ENCODE data around the gene GLIS1.

The GLIS1 gene

GRCh38 chr1:53617851-53618499 is 121.0 kb downstream of the GLIS1 start:
- no peak for DNase-seq (ENCODE audit: low read depth, low spot score)

- no peak for DNase-seq (ENCODE audit: low read depth, low spot score)
Observed at GRCh38 chr1:53617382-53617781, 121.6 kb downstream of the GLIS1 start.

GRCh38 chr1:53616927-53617326 is 122.0 kb downstream of the GLIS1 start:
- DNase-seq (ENCODE audit: low read depth, low spot score): no peak

- DNase-seq (ENCODE audit: low read depth, low spot score): no peak
Observed at GRCh38 chr1:53616511-53616910, 122.5 kb downstream of the GLIS1 start.

- DNase-seq (ENCODE audit: low read depth, low spot score): no peak
Observed at GRCh38 chr1:53615101-53615500, 123.9 kb downstream of the GLIS1 start.

GRCh38 chr1:53614231-53615021 is 124.5 kb downstream of the GLIS1 start:
- no peak for DNase-seq (ENCODE audit: low read depth, low spot score)

- no peak for DNase-seq (ENCODE audit: low read depth, low spot score)
Observed at GRCh38 chr1:53608676-53609075, 130.3 kb downstream of the GLIS1 start.

GRCh38 chr1:53608071-53608470 is 130.9 kb downstream of the GLIS1 start:
- DNase-seq (ENCODE audit: low read depth, low spot score): no peak

GRCh38 chr1:53606651-53607051 is 132.3 kb downstream of the GLIS1 start:
- no peak for DNase-seq (ENCODE audit: low read depth, low spot score)

- DNase-seq (ENCODE audit: low read depth, low spot score): no peak
Observed at GRCh38 chr1:53606197-53606596, 132.8 kb downstream of the GLIS1 start.

GRCh38 chr1:53605181-53605580 is 133.8 kb downstream of the GLIS1 start:
- DNase-seq (ENCODE audit: low read depth, low spot score): no peak

- DNase-seq (ENCODE audit: low read depth, low spot score): no peak
Observed at GRCh38 chr1:53604291-53604919, 134.6 kb downstream of the GLIS1 start.

GRCh38 chr1:53603431-53603830 is 135.5 kb downstream of the GLIS1 start:
- no peak for DNase-seq (ENCODE audit: low read depth, low spot score)

GRCh38 chr1:53601867-53602775 is 136.8 kb downstream of the GLIS1 start:
- DNase-seq (ENCODE audit: low read depth, low spot score): no peak

GRCh38 chr1:53601031-53601745 is 137.8 kb downstream of the GLIS1 start:
- no peak for DNase-seq (ENCODE audit: low read depth, low spot score)

- no peak for DNase-seq (ENCODE audit: low read depth, low spot score)
Observed at GRCh38 chr1:53600561-53600960, 138.4 kb downstream of the GLIS1 start.

GRCh38 chr1:53600001-53600400 is 139.0 kb downstream of the GLIS1 start:
- DNase-seq (ENCODE audit: low read depth, low spot score): no peak

- DNase-seq (ENCODE audit: low read depth, low spot score): no peak
Observed at GRCh38 chr1:53599481-53599880, 139.5 kb downstream of the GLIS1 start.

- DNase-seq (ENCODE audit: low read depth, low spot score): no peak
Observed at GRCh38 chr1:53598966-53599365, 140.0 kb downstream of the GLIS1 start.

- no peak for DNase-seq (ENCODE audit: low read depth, low spot score)
Observed at GRCh38 chr1:53595906-53596305, 143.1 kb downstream of the GLIS1 start.
